NB4 (cell line): ENCODE measurements around the gene INCA1.

Experiments
- DNase-seq: peaks from one replicate; pipeline ENCODE4 v3.0.0; 2010; ENCODE audit warnings: low read depth
- H3K4me3 ChIP-seq: one replicate; pipeline ENCODE4 v1.5.1; 2011; ENCODE audit warnings: mild to moderate bottlenecking, low read depth, low read length, moderate library complexity
- MYC ChIP-seq: IDR thresholded peaks from 2 replicates; pipeline ENCODE4 v1.6.1; 2011; ENCODE audit warnings: low read depth, low read length
- POLR2A ChIP-seq: IDR thresholded peaks from 2 replicates; pipeline ENCODE4 v1.6.1; 2011; ENCODE audit warnings: mild to moderate bottlenecking; ENCODE audit not compliant: insufficient read length; ENCODE audit errors: extremely low read depth
- TF ChIP-seq, protein P1 (sequence below): IDR thresholded peaks from 2 replicates; pipeline ENCODE4 v1.6.1; 2011; ENCODE audit warnings: low read depth, low read length
- TF ChIP-seq, protein P2 (sequence below): IDR thresholded peaks from one replicate; pipeline ENCODE4 v1.5.1; 2012; ENCODE audit warnings: low read depth, low read length

The INCA1 gene, protein sequence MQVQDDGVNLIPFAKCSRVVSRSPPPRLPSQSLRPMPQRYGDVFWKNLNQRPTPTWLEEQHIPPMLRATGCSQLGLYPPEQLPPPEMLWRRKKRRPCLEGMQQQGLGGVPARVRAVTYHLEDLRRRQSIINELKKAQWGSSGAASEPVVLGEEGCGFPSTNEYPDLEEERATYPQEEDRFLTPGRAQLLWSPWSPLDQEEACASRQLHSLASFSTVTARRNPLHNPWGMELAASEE

DNA sequence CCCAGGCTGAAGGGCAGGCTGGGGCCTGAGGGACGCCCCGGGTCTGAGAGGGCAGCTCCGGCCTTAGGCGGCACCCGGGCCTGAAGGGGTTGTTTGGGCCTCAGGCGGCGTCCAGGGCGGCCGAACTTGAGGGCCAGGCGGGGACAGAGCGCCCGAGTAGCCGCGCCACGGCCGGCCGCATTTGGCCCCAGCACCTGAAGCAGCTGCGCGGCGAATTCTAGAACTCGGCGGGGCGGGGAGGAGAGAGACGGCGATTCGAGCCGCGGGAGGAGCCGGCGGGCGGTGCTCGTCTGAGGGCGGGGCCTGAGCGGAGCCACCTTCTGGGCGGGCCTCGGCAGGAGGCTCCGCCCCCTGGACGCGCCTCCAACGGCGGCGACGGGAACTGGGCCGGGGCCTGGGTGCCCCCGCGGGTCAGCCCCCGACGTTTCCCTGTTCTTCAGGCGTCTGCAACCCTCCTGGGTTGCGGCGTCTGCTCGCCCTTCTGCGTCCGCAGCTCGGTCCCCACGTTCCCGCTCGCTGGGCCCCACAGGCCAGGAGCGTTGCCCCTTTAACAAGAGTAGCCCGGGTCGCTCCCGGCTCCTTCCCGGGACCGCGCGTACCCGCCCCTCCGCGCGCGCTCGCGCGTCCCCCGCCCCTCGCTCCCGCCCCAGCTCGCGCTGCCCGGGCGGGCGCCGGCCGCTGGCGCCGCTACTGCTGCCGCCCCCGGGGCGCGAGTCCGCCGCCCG is at the start of gene INCA1, which contains the start of gene KIF1C:
TSS of gene INCA1 (minus strand) at position 221 of the 725 bp plus-strand sequence. CDS start 3,085 bp downstream, outside the sequence.
TSS of gene KIF1C (plus strand) at position 649 of the 725 bp plus-strand sequence. CDS start 2,297 bp downstream, outside the sequence.
- peak; percentile 16 for TF ChIP-seq POLR2A
- TF ChIP-seq, protein P1, sequence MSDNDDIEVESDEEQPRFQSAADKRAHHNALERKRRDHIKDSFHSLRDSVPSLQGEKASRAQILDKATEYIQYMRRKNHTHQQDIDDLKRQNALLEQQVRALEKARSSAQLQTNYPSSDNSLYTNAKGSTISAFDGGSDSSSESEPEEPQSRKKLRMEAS = no peak
- TF ChIP-seq, protein P2, sequence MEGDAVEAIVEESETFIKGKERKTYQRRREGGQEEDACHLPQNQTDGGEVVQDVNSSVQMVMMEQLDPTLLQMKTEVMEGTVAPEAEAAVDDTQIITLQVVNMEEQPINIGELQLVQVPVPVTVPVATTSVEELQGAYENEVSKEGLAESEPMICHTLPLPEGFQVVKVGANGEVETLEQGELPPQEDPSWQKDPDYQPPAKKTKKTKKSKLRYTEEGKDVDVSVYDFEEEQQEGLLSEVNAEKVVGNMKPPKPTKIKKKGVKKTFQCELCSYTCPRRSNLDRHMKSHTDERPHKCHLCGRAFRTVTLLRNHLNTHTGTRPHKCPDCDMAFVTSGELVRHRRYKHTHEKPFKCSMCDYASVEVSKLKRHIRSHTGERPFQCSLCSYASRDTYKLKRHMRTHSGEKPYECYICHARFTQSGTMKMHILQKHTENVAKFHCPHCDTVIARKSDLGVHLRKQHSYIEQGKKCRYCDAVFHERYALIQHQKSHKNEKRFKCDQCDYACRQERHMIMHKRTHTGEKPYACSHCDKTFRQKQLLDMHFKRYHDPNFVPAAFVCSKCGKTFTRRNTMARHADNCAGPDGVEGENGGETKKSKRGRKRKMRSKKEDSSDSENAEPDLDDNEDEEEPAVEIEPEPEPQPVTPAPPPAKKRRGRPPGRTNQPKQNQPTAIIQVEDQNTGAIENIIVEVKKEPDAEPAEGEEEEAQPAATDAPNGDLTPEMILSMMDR = no peak
- H3K4me3 ChIP-seq = peak within 1 kb of the TSS; percentile 58
- DNase-seq = peak; percentile 86

DNA sequence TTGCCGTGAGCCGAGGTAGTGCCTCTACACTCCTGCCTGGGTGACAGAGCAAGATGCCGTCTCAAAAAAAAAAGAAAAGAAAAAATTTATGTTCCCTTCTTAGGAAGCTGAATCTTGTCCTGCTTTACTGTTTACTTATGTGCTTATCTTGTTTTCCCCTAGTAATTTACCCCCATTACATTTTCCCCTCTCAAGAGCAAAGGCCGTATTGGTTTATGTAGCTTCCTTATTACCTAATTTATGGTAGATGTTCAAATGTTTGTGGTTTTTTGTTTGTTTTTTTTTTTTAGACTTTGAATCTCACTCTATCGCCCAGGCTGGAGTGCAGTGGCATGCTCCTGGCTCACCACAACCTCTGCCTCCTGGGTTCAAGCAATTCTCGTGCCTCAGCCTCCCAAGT is 48.2 kb upstream of the INCA1 start:
- H3K4me3 ChIP-seq = no peak overlapping the region
- DNase-seq = no peak
- TF ChIP-seq, protein P2 = no peak
- TF ChIP-seq, protein P1 = no peak
- no peak for TF ChIP-seq MYC
- TF ChIP-seq POLR2A = no peak

DNA sequence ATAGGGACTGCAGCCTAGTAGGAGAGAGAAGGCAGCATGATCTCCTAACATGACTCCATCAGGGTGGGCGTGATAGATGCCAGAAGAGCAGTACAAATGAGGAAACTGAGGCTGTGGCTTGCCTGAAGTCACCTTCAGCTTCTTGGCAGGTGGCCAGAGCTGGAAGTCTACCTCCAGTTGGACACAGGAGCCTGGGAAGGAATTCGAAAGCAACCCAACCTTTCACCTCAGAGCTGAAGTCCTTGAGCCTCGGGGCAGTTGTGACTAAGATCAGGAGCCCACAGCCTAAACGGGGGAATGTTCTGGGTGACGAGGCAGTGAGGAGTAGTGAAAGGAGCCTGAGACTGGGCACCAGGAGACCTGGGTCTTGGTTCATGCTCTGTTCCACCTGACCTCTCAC is 47.3 kb upstream of the INCA1 start:
- H3K4me3 ChIP-seq = no peak overlapping the region
- no peak for DNase-seq
- TF ChIP-seq, protein P2 = no peak
- TF ChIP-seq, protein P1 = no peak
- no peak for TF ChIP-seq POLR2A
- no peak for TF ChIP-seq MYC

DNA sequence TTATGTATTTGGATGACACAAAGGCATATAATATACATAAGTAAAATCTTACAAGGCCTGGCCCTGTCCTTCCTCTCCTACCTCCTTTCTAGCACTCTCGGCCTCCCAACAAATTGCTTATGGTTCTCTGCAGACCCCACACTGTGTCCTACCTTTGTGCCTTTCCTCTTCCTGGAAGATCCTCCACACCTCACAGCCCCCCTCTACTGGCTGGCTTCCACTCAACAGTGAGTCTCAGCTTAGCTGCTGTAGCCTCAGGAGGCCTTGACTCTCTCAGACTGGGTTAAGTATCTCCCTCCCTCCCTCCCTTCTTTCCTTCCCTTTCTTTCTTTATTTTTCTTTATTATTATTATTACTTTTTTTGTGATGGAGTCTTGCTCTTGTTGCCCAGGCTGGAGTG is 46.2 kb upstream of the INCA1 start:
- H3K4me3 ChIP-seq = no peak overlapping the region
- TF ChIP-seq MYC (no peak), POLR2A (no peak)
- TF ChIP-seq, protein P1 = no peak
- TF ChIP-seq, protein P2 = no peak
- DNase-seq = no peak

DNA sequence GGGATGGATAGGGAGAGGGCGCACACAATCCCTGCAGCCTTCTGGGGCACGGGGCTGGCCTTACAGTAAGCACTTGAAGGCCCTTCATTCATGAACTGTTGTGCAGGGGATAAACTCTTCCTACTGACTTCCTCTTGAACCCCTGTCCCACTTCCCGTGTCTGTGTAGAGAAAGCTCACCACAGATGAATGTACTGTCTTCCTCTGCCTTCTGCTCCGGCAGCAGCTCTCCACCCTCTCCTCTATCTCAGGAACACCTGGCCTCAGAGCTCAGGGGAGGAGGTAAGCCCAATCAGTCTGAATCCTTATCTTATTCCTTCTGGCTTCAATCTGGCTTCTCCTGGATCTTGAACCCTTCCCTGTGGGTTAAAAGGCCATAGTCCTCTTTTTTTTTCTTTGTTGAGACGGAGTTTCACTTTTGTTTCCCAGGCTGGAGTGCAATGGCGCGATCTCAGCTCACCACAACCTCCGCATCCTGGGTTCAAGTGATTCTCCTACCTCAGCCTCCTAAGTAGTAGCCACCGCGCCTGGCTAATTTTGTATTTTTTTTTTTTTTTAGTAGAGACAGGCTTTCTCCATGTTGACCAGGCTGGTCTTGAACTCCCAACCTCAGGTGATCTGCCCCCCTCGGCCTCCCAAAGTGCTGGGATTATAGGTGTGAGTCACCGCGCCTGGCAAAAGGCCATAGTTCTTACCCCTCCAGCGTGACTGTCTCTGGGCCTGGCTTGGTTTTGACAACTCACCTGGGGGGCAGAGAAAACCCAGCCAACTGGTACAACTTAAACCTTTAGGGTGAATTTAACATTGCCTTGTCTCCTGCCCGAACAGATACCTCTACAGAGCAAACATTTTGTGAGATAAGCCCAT is 45.1 kb upstream of the INCA1 start:
- TF ChIP-seq MYC = no peak
- TF ChIP-seq, protein P1 = no peak
- TF ChIP-seq POLR2A = no peak
- TF ChIP-seq, protein P2 = no peak
- H3K4me3 ChIP-seq = no peak overlapping the region
- no peak for DNase-seq
